B cell (primary cell): ENCODE results near the gene TMEM126A.

Source experiments
- EZH2 ChIP-seq: IDR thresholded peaks from 2 replicates; pipeline ENCODE4 v1.6.1; 2012; ENCODE audit warnings: borderline replicate concordance, low read depth, mild to moderate bottlenecking, moderate library complexity, low read length; ENCODE audit not compliant: insufficient read depth, poor library complexity, severe bottlenecking
- TF ChIP-seq, protein P1 (sequence below): fragments of 200-600 bp; IDR thresholded peaks from one replicate; pipeline ENCODE4 v1.8.0; 2022; ENCODE audit warnings: antibody characterized with exemption, mild to moderate bottlenecking

DNA sequence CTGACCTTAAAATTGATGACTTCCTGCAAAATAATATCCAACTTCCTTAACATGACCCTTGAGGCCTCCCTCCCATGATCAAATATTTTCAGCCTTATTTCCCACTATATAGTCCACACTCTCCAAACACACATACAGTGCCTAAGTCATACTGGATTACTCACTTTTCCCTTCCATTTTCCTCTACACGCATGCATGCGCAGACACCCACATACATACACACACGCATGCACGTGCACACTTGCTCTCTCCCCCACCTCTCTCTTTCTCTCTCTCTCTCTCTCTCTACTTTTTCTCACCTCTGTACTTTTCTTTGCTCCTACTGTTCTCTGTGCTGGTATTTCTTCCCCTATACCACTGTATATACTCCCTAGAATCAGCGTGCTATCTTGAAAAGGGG lies 48.7 kb upstream of the TMEM126A start:
- TF ChIP-seq, protein P1, sequence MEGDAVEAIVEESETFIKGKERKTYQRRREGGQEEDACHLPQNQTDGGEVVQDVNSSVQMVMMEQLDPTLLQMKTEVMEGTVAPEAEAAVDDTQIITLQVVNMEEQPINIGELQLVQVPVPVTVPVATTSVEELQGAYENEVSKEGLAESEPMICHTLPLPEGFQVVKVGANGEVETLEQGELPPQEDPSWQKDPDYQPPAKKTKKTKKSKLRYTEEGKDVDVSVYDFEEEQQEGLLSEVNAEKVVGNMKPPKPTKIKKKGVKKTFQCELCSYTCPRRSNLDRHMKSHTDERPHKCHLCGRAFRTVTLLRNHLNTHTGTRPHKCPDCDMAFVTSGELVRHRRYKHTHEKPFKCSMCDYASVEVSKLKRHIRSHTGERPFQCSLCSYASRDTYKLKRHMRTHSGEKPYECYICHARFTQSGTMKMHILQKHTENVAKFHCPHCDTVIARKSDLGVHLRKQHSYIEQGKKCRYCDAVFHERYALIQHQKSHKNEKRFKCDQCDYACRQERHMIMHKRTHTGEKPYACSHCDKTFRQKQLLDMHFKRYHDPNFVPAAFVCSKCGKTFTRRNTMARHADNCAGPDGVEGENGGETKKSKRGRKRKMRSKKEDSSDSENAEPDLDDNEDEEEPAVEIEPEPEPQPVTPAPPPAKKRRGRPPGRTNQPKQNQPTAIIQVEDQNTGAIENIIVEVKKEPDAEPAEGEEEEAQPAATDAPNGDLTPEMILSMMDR, result no peak
- no peak for TF ChIP-seq EZH2
